ENCODE results near the gene SMYD3.

GRCh38 chr1:246041360-246041759, 465.7 kb downstream of the SMYD3 start:
- TF ChIP-seq CTCF (IDR thresholded peaks at IDR 0.05) (no peak), POLR2A (IDR thresholded peaks at IDR 0.05) (no peak)
